Nephron (organoid): ENCODE measurements around the gene SLC35F4.

ENCODE experiments used
- H3K27ac Mint-ChIP-seq, 3 experiments: 2 replicates each; pipeline ENCODE4 v1.8.0; 2020; ENCODE audit warnings: mixed read lengths in 3 of 3, mild to moderate bottlenecking in 2 of 3, moderate library complexity in 1 of 3
- H3K27me3 Mint-ChIP-seq: 2 replicates; pipeline ENCODE4 v1.8.0; 2021; ENCODE audit warnings: low read depth, mild to moderate bottlenecking, moderate library complexity, mixed read lengths
- H3K36me3 Mint-ChIP-seq: 2 replicates; pipeline ENCODE4 v1.8.0; 2020; ENCODE audit warnings: low read depth, mixed read lengths
- H3K4me1 Mint-ChIP-seq: 2 replicates; pipeline ENCODE4 v1.8.0; 2020; ENCODE audit warnings: mixed read lengths
- H3K4me3 Mint-ChIP-seq, 3 experiments: 2 replicates each; pipeline ENCODE4 v1.8.0; 2020; ENCODE audit warnings: mild to moderate bottlenecking in 3 of 3, mixed read lengths in 3 of 3, moderate library complexity in 2 of 3
- H3K9me3 Mint-ChIP-seq: 2 replicates; pipeline ENCODE4 v1.8.0; 2020; ENCODE audit warnings: mixed read lengths
- TF ChIP-seq, protein P1 (sequence below), 3 experiments: fragments of 200-600 bp; sonication (generic); IDR thresholded peaks; one replicate each; pipeline ENCODE4 v1.5.0; 2021; ENCODE audit warnings: antibody characterized with exemption in 3 of 3; ENCODE audit not compliant: unreplicated experiment in 3 of 3

SLC35F4 gene

DNA sequence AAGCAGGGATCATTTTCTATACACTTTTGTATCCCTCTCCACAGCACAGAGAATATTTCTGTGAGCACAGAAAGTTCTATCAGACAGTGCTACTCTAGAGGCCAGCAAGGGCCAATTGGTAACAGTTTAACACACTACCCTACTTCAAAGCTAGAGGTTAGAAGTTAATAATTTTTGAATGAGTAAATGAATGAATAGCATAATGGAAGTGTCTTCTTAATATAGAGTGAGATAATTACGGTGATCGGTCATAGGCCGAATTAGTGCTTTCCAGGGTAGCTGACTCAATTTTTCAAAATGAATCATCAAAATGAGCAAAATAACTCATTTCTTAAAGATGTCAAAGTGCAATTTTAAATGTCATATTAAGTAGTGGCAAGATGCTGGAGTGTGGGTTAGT lies 305.2 kb downstream of the SLC35F4 start:
- Mint-ChIP-seq H3K4me3 (peak overlapping the region in 1 of 3 experiments; percentile 3), H3K27me3 (peaks cover 6% of the 10 kb centered on the region), H3K9me3 (no peaks in the 10 kb centered on the region), H3K27ac (peak overlapping the region; percentile 71 to 92 (median 92)), H3K36me3 (no peaks in the 10 kb centered on the region), H3K4me1 (peaks cover 6% of the 10 kb centered on the region)
- TF ChIP-seq, protein P1, sequence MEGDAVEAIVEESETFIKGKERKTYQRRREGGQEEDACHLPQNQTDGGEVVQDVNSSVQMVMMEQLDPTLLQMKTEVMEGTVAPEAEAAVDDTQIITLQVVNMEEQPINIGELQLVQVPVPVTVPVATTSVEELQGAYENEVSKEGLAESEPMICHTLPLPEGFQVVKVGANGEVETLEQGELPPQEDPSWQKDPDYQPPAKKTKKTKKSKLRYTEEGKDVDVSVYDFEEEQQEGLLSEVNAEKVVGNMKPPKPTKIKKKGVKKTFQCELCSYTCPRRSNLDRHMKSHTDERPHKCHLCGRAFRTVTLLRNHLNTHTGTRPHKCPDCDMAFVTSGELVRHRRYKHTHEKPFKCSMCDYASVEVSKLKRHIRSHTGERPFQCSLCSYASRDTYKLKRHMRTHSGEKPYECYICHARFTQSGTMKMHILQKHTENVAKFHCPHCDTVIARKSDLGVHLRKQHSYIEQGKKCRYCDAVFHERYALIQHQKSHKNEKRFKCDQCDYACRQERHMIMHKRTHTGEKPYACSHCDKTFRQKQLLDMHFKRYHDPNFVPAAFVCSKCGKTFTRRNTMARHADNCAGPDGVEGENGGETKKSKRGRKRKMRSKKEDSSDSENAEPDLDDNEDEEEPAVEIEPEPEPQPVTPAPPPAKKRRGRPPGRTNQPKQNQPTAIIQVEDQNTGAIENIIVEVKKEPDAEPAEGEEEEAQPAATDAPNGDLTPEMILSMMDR (IDR thresholded peaks at IDR 0.05; ENCODE audit: unreplicated experiment in 3 of 3), result no peak

DNA sequence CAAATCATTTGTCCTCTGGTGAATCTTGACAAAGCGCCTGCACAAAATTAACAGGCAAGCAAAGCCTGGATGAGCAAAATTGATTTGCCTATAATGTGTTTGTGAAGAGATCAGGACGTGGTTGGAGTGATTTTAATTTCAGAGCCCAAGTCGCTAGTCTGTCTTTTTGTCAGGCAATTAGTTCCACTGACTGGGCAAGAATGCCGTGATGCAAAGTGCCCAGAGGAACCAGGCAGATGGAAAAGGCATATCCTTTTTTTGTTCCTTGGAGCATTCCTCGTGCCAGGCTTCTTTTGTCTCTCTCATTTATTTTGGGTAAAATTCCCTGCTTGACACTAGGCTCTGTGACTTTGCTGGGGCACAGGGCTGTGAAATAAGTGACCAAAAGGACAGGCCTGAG lies 306.3 kb downstream of the SLC35F4 start:
- Mint-ChIP-seq H3K4me3 (no peak overlapping the region), H3K9me3 (peaks cover 4% of the 10 kb centered on the region), H3K4me1 (peaks cover 6% of the 10 kb centered on the region), H3K27me3 (peaks cover 5% of the 10 kb centered on the region), H3K27ac (peak overlapping the region; percentile 71 to 92 (median 92)), H3K36me3 (no peaks in the 10 kb centered on the region)
- TF ChIP-seq, protein P1 (IDR thresholded peaks at IDR 0.05; ENCODE audit: unreplicated experiment in 3 of 3), result no peak

DNA sequence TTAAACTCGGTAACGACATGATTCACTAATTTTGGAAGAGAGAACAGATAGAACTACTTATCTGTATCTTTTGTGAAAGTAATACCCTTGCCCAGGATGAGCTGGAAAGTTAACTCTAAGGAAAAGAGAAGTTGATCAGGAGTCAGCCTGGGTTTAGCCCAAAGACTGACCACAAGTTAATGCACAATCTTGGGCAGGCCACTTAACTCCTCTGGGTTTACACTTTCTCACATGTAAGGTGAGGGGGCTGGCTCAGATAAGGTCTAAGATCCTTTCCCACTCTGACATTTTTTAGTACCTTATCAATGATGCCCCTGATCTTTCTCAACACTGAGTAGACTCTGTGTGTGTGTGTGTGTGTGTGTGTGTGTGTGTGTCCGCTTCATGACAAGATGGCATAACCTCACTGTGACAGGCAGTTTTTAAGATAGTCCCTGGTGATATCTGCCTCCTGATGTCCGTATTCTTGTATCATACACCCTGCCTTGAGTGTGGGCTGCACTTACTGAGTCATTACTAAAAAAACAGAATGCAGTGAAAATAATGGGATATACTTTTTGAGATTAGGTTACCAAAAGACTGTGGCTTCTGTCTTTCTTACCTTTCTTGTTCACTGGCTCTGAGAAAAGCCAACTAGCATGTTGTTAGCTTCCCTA lies 316.0 kb downstream of the SLC35F4 start:
- TF ChIP-seq, protein P1 (IDR thresholded peaks at IDR 0.05; ENCODE audit: unreplicated experiment in 3 of 3), result no peak
- H3K9me3 Mint-ChIP-seq, result peaks cover 20% of the 10 kb centered on the region
- no peaks in the 10 kb centered on the region for H3K4me1 Mint-ChIP-seq
- H3K27ac Mint-ChIP-seq, result peak overlapping the region in 2 of 3 experiments; percentile 27 to 53
- peaks cover 10% of the 10 kb centered on the region for H3K36me3 Mint-ChIP-seq
- H3K27me3 Mint-ChIP-seq, result no peaks in the 10 kb centered on the region
- H3K4me3 Mint-ChIP-seq, result no peak overlapping the region

DNA sequence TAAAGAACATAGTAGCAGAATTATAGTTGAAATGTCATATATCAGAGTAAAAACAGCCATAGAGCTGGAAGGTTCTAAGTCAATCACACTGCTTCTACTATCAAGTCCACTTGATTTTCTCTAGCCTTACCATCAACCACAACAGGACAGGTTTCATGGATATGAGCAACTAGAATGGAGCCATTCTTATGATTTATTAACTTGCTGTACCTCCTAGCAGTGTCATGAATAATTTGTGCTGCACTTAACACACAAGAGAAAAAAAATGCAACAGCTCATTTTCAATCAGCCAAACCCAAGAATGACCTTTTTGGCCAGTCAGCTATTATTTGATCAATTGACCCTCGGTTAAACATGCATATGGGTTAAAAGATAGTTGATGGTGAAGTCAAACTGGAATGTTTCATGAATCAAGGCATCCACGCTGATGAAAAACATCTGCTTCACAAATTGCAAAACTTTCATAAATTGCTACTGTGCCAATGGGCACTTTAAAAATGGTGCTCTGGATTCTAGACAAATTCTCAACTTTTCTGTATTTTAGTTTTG lies 316.8 kb downstream of the SLC35F4 start:
- Mint-ChIP-seq H3K27ac (peak overlapping the region in 2 of 3 experiments; percentile 38 to 47), H3K4me1 (no peaks in the 10 kb centered on the region), H3K4me3 (no peak overlapping the region), H3K36me3 (peaks cover 10% of the 10 kb centered on the region), H3K27me3 (no peaks in the 10 kb centered on the region), H3K9me3 (peaks cover 15% of the 10 kb centered on the region)
- TF ChIP-seq, protein P1 (IDR thresholded peaks at IDR 0.05; ENCODE audit: unreplicated experiment in 3 of 3), result no peak

DNA sequence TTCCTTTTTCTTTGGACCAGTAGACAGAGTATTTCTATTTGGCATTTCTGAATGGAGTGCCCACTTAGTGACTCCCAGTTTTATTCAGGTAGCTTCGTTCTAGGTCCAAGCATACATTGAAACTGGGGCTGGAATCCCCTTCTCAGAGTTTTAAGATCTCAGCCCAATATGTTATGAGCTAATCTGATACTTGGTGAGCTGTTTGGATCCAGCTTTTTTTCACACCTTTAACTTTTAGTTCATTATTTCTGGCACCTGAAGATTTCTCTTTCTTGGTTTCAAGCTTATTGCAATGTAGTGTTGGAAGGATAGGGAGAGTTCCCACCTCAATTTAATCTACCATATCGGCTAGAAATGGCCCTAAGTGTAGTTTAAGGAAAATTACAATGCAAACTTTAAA lies 318.8 kb downstream of the SLC35F4 start:
- H3K9me3 Mint-ChIP-seq, result peaks cover 25% of the 10 kb centered on the region
- no peaks in the 10 kb centered on the region for H3K27me3 Mint-ChIP-seq
- peaks cover 9% of the 10 kb centered on the region for H3K36me3 Mint-ChIP-seq
- H3K4me3 Mint-ChIP-seq, result no peak overlapping the region
- TF ChIP-seq, protein P1 (IDR thresholded peaks at IDR 0.05; ENCODE audit: unreplicated experiment in 3 of 3), result no peak
- no peaks in the 10 kb centered on the region for H3K4me1 Mint-ChIP-seq
- H3K27ac Mint-ChIP-seq, result no peak overlapping the region

DNA sequence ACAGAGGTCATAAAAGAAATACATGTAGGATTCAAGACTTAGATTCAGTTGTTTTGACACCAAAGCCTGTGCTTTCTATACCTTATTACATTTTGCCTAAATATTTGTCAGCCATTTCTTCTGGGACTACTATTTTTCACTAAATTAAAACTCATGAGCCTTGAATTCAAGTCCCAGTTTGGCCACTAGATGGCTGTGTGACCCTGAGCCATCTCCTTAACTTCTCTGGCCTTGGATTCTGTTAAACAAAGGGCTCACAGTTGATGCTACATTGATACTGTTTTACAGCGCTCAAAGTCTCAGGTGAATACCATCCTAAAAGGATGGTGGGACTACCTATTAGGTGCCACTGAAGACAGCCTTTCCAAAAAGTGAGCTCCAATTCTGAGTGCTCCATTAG lies 332.7 kb downstream of the SLC35F4 start:
- no peak overlapping the region for H3K27ac Mint-ChIP-seq
- peaks cover 3% of the 10 kb centered on the region for H3K9me3 Mint-ChIP-seq
- H3K4me1 Mint-ChIP-seq, result no peaks in the 10 kb centered on the region
- peaks cover 5% of the 10 kb centered on the region for H3K27me3 Mint-ChIP-seq
- H3K36me3 Mint-ChIP-seq, result no peaks in the 10 kb centered on the region
- TF ChIP-seq, protein P1 (IDR thresholded peaks at IDR 0.05; ENCODE audit: unreplicated experiment in 3 of 3), result peak in 2 of 3 experiments; percentile 17 to 31
- no peak overlapping the region for H3K4me3 Mint-ChIP-seq
